Measurements from ENCODE around the gene ARSB. TPM values are rescaled to one million over a fixed set of nuclear protein-coding genes. Genes with fewer than 3 reads are reported as not detected.

ARSB gene
- total RNA-seq, 1 experiment from 2014 or later, result 8.4 TPM

- no peaks in the 10 kb centered on the region for H3K9me3 ChIP-seq (ENCODE audit: insufficient read depth, low read depth)
- no peaks in the 10 kb centered on the region for H3F3A ChIP-seq (ENCODE audit: insufficient read depth, low read depth)
- no peaks in the 10 kb centered on the region for H3K36me3 ChIP-seq (ENCODE audit: low read depth)
- no peak overlapping the region for H3K4me2 ChIP-seq
- no peak overlapping the region for H3K4me3 ChIP-seq
- CTCF ChIA-PET, result no interaction called here
- H3K9me2 ChIP-seq (ENCODE audit: insufficient read depth), result no peaks in the 10 kb centered on the region
- POLR2A ChIA-PET (ENCODE audit: unreplicated experiment), result interaction anchor here (0.7 kb wide), 1 partner anchor 49 kb away, joined by 5 read pairs; no protein-coding TSS in a partner anchor
- H2AFZ ChIP-seq, result no peak overlapping the region
- H3K27me3 ChIP-seq (ENCODE audit: insufficient read depth, low read depth), result no peaks in the 10 kb centered on the region
- intact Hi-C loops (cut with micrococcal nuclease; ENCODE audit: unreplicated experiment), result no loop called here
- no peaks in the 10 kb centered on the region for H4K20me1 ChIP-seq (ENCODE audit: insufficient read depth)
- H3K4me1 ChIP-seq (replicated peaks; ENCODE audit: insufficient read depth), result no peaks in the 10 kb centered on the region
- BruUV-seq (replicated peaks), result no TSS peak
- TF ChIP-seq, protein P1, sequence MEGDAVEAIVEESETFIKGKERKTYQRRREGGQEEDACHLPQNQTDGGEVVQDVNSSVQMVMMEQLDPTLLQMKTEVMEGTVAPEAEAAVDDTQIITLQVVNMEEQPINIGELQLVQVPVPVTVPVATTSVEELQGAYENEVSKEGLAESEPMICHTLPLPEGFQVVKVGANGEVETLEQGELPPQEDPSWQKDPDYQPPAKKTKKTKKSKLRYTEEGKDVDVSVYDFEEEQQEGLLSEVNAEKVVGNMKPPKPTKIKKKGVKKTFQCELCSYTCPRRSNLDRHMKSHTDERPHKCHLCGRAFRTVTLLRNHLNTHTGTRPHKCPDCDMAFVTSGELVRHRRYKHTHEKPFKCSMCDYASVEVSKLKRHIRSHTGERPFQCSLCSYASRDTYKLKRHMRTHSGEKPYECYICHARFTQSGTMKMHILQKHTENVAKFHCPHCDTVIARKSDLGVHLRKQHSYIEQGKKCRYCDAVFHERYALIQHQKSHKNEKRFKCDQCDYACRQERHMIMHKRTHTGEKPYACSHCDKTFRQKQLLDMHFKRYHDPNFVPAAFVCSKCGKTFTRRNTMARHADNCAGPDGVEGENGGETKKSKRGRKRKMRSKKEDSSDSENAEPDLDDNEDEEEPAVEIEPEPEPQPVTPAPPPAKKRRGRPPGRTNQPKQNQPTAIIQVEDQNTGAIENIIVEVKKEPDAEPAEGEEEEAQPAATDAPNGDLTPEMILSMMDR (conservative IDR thresholded peaks at IDR 0.05), result no peak
- TF ChIP-seq EZH2 (IDR thresholded peaks at IDR 0.05; ENCODE audit: low read depth), result no peak
- H3K79me2 ChIP-seq (ENCODE audit: low read depth), result no peaks in the 10 kb centered on the region
- DNase-seq, result no peak
- no peak overlapping the region for H3K27ac ChIP-seq
Measured at GRCh38 chr5:78827725-78828124, 157.4 kb downstream of the ARSB start.

DNA sequence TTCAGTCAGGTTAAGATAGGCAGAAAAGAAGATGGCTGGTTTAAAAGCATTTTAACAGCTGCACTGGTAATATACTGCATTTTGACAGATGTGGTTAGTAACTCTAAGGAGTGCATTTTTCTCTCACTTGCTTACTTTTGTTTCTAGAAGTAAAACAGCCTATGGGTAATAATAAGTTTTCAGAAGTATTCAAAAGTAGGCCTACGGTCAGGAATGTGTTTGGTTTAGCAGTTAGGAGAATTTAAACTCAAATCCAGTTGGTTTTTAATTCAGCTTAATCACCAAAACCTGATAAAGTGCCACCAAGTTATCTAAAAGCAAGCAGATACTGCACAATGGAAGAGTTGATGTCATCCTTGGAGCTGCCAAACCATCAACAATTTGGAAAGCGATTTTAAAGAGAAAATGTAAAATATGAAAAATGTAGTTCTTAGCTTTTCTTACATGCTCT lies 160.3 kb downstream of the ARSB start:
- no peak for TF ChIP-seq EZH2 (IDR thresholded peaks at IDR 0.05; ENCODE audit: low read depth)
- TF ChIP-seq, protein P1 (conservative IDR thresholded peaks at IDR 0.05), result no peak
- no TSS peak for BruUV-seq (replicated peaks)
- Histone ChIP-seq H3K9me2 (ENCODE audit: insufficient read depth) (no peaks in the 10 kb centered on the region), H3K4me3 (no peak overlapping the region), H3K9me3 (ENCODE audit: insufficient read depth, low read depth) (no peaks in the 10 kb centered on the region), H3K4me2 (no peak overlapping the region), H2AFZ (no peak overlapping the region), H3K27ac (no peak overlapping the region), H3K79me2 (ENCODE audit: low read depth) (no peaks in the 10 kb centered on the region), H3K27me3 (ENCODE audit: insufficient read depth, low read depth) (no peaks in the 10 kb centered on the region), H3K4me1 (replicated peaks; ENCODE audit: insufficient read depth) (no peaks in the 10 kb centered on the region), H3F3A (ENCODE audit: insufficient read depth, low read depth) (no peaks in the 10 kb centered on the region), H4K20me1 (ENCODE audit: insufficient read depth) (no peaks in the 10 kb centered on the region), H3K36me3 (ENCODE audit: low read depth) (no peaks in the 10 kb centered on the region)
- ChIA-PET CTCF (no interaction called here), POLR2A (ENCODE audit: unreplicated experiment) (interaction anchor here (0.7 kb wide), 1 partner anchor 14 kb away, joined by 5 read pairs; no protein-coding TSS in a partner anchor)
- DNase-seq, result no peak
- intact Hi-C loops (cut with micrococcal nuclease; ENCODE audit: unreplicated experiment), result no loop called here

DNA sequence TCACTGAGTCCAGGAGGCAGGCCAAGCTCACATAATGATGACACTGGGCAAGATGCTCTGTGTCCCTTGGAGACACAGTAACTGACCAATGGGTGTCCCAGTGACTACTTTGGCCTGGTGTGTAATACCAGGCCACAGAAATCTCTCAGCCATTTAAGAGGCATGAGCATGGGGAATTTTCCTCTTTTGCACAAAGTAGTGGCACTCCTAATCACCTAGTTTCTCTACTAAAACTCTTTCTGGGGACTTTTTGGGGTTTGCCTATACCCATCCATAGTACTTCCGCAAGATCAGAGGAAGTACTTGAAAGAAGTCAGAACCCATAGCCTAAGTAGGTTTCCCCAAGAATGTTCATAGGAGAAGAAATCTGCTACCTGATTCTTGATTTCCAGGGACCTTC lies 161.9 kb downstream of the ARSB start:
- Histone ChIP-seq H3K27me3 (ENCODE audit: insufficient read depth, low read depth) (no peaks in the 10 kb centered on the region), H3K9me3 (ENCODE audit: insufficient read depth, low read depth) (no peaks in the 10 kb centered on the region), H3F3A (ENCODE audit: insufficient read depth, low read depth) (no peaks in the 10 kb centered on the region), H3K79me2 (ENCODE audit: low read depth) (no peaks in the 10 kb centered on the region), H3K36me3 (ENCODE audit: low read depth) (no peaks in the 10 kb centered on the region), H3K4me2 (no peak overlapping the region), H3K27ac (no peak overlapping the region), H3K4me1 (replicated peaks; ENCODE audit: insufficient read depth) (no peaks in the 10 kb centered on the region), H4K20me1 (ENCODE audit: insufficient read depth) (no peaks in the 10 kb centered on the region), H3K4me3 (no peak overlapping the region), H3K9me2 (ENCODE audit: insufficient read depth) (no peaks in the 10 kb centered on the region), H2AFZ (no peak overlapping the region)
- TF ChIP-seq, protein P1 (conservative IDR thresholded peaks at IDR 0.05), result no peak
- DNase-seq, result no peak
- intact Hi-C loops (cut with micrococcal nuclease; ENCODE audit: unreplicated experiment), result no loop called here
- CTCF ChIA-PET, result no interaction called here
- no TSS peak for BruUV-seq (replicated peaks)
- POLR2A ChIA-PET (ENCODE audit: unreplicated experiment), result no interaction called here

Measured in PC-9 (cell line).